Hepatocyte (in vitro differentiated cells): Measurements from ENCODE around the gene MYCBPAP.

Experiments
- EZH2 ChIP-seq: fragments of 200-600 bp; sonication (generic); IDR thresholded peaks from 2 replicates; pipeline ENCODE4 v1.6.1; 2016; ENCODE audit warnings: antibody characterized with exemption, mild to moderate bottlenecking, borderline replicate concordance
- EZH2phosphoT487 ChIP-seq: fragments of 200-600 bp; sonication (generic); IDR thresholded peaks from one replicate; pipeline ENCODE4 v1.6.1; 2018; ENCODE audit warnings: antibody characterized with exemption, mild to moderate bottlenecking, low read depth, moderate library complexity; ENCODE audit not compliant: unreplicated experiment, severe bottlenecking
- TF ChIP-seq, protein P1 (sequence below): fragments of 200-600 bp; sonication (generic); IDR thresholded peaks from 2 replicates; pipeline ENCODE4 v1.5.1; 2016; ENCODE audit warnings: antibody characterized with exemption, mild to moderate bottlenecking; ENCODE audit not compliant: poor library complexity

- TF ChIP-seq, protein P1, sequence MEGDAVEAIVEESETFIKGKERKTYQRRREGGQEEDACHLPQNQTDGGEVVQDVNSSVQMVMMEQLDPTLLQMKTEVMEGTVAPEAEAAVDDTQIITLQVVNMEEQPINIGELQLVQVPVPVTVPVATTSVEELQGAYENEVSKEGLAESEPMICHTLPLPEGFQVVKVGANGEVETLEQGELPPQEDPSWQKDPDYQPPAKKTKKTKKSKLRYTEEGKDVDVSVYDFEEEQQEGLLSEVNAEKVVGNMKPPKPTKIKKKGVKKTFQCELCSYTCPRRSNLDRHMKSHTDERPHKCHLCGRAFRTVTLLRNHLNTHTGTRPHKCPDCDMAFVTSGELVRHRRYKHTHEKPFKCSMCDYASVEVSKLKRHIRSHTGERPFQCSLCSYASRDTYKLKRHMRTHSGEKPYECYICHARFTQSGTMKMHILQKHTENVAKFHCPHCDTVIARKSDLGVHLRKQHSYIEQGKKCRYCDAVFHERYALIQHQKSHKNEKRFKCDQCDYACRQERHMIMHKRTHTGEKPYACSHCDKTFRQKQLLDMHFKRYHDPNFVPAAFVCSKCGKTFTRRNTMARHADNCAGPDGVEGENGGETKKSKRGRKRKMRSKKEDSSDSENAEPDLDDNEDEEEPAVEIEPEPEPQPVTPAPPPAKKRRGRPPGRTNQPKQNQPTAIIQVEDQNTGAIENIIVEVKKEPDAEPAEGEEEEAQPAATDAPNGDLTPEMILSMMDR: no peak
- no peak for TF ChIP-seq EZH2phosphoT487
- no peak for TF ChIP-seq EZH2
Observed at GRCh38 chr17:50560931-50561745, 52.9 kb downstream of the MYCBPAP start.
